Esophagus squamous epithelium (tissue), 5 donors: Measurements from ENCODE around the gene CLUH. TPM values are rescaled to one million over a fixed set of nuclear protein-coding genes. Genes with fewer than 3 reads are reported as not detected.

Source experiments
- DNase-seq: peaks from one replicate; lab custom pipeline; 2025; lab: John Stamatoyannopoulos, UW
- H3K27ac ChIP-seq, 4 donors: fragments of 200-600 bp; sonication (generic); one replicate each; pipeline ENCODE4 v1.5.1; 2016 to 2019; ENCODE audit warnings: mild to moderate bottlenecking in 1 of 4
- H3K27me3 ChIP-seq, 4 donors: fragments of 200-600 bp; sonication (generic); 1 replicate in 3 of 4; 2 replicates in 1 of 4; pipeline versions ENCODE4 v1.5.1 to v1.6.0; 2017 to 2021; ENCODE audit warnings: antibody characterized with exemption in 1 of 4
- H3K36me3 ChIP-seq, 3 donors: fragments of 200-600 bp; sonication (generic); one replicate each; pipeline ENCODE4 v1.5.1; 2016 to 2019
- H3K4me1 ChIP-seq, 3 donors: fragments of 200-600 bp; sonication (generic); one replicate each; pipeline ENCODE4 v1.5.1; 2017 to 2019
- H3K4me3 ChIP-seq, 4 donors: fragments of 200-600 bp; sonication (generic); 1 replicate in 3 of 4; 2 replicates in 1 of 4; pipeline ENCODE4 v1.5.1; 2016 to 2019; ENCODE audit warnings: mild to moderate bottlenecking in 2 of 4, moderate library complexity in 1 of 4
- H3K9me3 ChIP-seq, 3 donors: fragments of 200-600 bp; sonication (generic); one replicate each; pipeline ENCODE4 v1.5.1; 2016 to 2019
- POLR2A ChIP-seq, 4 donors: fragments of 450-650 bp; IDR thresholded peaks; one replicate each; pipeline ENCODE4 v1.6.1; 2017; ENCODE audit warnings: antibody characterized with exemption in 4 of 4, mild to moderate bottlenecking in 4 of 4, moderate library complexity in 3 of 4
- WGBS, 2 donors: methylation state at CpG; one replicate each; pipeline ENCODE4 v1.1.5; 2018; 5-methylcytosine and 5-hydroxymethylcytosine counted together
- intact Hi-C: fragments of 100-400 bp; cut with DNase I; formaldehyde crosslinking; loops from one replicate; pipeline ENCODE4 v1.15.0; 2022
- total RNA-seq, 4 donors: library from RNA; depleted of rRNA; stranded (reverse); fragments of >200 nt; gene quantifications; one replicate each; pipeline ENCODE4 v1.1.0, GENCODE V29; 2016
- TF ChIP-seq, protein P1 (sequence below), 6 experiments: fragments of 450-650 bp in 4 of 6; fragments of 200-600 bp in 2 of 6; sonication (generic) in 2 of 6; IDR thresholded peaks; one replicate each; pipeline ENCODE4 v1.5.1; 2016 to 2019; ENCODE audit warnings: antibody characterized with exemption in 6 of 6, mild to moderate bottlenecking in 4 of 6, moderate library complexity in 4 of 6
- donor health status: DM: yes; HTN: yes; CAD: no.

The CLUH gene
- total RNA-seq, 4 donors from 2014 or later: 89.2 to 164 (median 136) TPM

DNA sequence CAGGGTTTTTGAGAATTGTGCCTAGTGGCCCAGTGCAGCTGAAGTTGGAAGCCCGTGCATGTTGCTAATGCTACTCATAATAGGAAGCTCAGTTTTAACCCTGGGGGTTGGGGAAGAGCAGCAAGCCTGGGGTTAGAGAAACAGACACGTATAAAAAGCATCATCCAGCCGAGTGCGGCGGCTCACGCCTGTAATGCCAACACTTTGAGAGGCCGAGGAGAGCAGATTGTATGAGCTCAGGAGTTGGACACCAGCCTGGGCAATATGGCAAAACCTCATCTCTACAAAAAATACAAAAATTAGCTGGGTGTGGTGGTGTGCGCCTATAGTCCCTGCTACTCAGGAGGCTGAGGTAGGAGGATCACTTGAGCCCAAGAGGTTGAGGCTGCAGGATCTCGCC lies 2.3 kb upstream of the CLUH start:
- TF ChIP-seq POLR2A (IDR thresholded peaks at IDR 0.05): no peak
- TF ChIP-seq, protein P1, sequence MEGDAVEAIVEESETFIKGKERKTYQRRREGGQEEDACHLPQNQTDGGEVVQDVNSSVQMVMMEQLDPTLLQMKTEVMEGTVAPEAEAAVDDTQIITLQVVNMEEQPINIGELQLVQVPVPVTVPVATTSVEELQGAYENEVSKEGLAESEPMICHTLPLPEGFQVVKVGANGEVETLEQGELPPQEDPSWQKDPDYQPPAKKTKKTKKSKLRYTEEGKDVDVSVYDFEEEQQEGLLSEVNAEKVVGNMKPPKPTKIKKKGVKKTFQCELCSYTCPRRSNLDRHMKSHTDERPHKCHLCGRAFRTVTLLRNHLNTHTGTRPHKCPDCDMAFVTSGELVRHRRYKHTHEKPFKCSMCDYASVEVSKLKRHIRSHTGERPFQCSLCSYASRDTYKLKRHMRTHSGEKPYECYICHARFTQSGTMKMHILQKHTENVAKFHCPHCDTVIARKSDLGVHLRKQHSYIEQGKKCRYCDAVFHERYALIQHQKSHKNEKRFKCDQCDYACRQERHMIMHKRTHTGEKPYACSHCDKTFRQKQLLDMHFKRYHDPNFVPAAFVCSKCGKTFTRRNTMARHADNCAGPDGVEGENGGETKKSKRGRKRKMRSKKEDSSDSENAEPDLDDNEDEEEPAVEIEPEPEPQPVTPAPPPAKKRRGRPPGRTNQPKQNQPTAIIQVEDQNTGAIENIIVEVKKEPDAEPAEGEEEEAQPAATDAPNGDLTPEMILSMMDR (IDR thresholded peaks at IDR 0.05): no peak
- Histone ChIP-seq H3K27ac (no peak overlapping the region), H3K9me3 (no peaks in the 10 kb centered on the region), H3K4me3 (no peak overlapping the region), H3K36me3 (peaks cover 0 to 3% (median 0%) of the 10 kb centered on the region in 3 donors), H3K27me3 (no peaks in the 10 kb centered on the region), H3K4me1 (peaks cover 31 to 60% (median 34%) of the 10 kb centered on the region in 3 donors)
- intact Hi-C loops: no loop called here
- no peak for DNase-seq
- 87 to 95% methylated on average over 7 to 9 of the region's 9 CpGs for WGBS, 2 donors

DNA sequence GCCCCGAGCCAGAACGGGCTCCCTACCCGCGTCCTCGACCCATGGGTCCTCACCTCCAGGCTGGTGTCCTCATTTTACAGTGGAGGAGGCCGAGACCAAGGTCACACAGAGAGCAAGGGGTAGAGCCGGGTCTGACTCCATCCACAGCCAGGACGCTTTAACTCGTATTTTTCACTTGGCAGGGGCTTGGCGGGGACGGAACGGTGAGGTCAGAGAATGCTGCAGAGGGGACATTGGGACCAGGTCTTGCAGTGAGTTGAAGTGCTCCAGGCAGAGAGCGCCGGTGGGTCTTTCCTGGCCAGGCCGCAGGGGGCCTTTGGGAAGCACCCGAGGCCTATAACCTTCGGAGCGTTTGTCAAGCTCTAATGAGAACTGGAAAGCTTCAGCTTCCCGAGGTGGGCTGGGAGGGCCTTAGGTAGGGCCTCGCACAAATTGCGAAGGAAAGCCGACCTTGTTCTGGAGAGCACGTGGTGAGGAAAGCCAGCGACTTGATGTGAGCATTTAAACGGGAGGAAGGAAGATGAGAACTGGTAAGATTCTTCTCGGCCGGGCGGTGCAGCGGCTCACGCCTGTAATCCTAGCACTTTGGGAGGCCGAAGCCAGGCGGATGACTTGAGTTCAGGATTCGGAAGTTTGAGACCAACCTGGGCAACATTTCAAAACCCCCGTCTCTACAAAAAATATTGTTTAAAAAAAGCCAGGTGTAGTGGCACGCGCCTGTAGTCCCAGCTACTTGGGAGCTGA lies 908 bp upstream of the CLUH start:
- Histone ChIP-seq H3K36me3 (peaks cover 0 to 3% (median 0%) of the 10 kb centered on the region in 3 donors), H3K9me3 (no peaks in the 10 kb centered on the region), H3K4me3 (peak overlapping the region; percentile 84 to 99 (median 94)), H3K4me1 (peaks cover 42 to 60% (median 48%) of the 10 kb centered on the region in 3 donors), H3K27me3 (no peaks in the 10 kb centered on the region), H3K27ac (peak overlapping the region; percentile 91 to 96 (median 92))
- WGBS, 2 donors: 52 to 61% methylated on average over 21 to 22 of the region's 36 CpGs
- intact Hi-C loops: no loop called here
- no peak for DNase-seq
- TF ChIP-seq POLR2A (IDR thresholded peaks at IDR 0.05): no peak
- TF ChIP-seq, protein P1 (IDR thresholded peaks at IDR 0.05): no peak

DNA sequence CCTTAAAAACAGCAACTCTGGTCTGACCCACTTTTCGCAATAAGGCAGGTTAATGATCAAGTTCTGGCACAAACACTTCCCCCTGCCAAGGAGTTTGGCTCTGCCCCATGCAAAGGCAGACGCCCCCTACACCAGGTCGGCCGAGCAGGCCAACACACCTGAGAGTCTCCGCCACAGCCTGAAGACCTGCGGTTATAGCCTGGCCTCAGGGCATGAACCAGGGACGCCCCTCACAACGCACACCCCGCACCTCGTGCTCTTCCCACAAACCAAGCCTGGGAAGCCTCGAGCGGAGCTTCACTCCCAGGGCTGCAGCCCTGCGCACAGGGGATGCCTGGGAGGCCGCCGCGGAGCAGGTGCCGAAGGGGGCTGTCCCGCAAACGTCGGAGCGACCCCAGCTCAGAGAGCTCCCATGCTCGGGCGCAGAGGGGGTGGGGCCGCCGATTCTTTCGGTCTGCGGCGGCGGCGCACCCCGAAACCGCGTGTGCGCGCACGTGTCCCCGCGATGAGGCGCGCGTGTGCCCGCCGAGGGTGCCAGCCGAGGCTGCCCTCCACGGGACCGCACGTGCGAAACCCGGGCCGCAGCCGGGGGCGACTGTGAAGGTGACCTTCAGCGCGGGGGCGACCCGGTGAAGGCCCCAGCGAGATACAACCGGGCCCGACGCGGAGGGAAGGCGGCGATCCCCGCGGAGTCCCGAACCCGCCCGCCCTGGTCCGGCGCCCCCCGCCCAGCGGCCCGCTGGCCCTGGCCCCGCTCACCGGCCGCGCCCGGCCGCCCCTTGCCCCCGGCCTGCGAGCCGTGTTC lies 559 bp downstream of the CLUH start:
- H3K27me3 ChIP-seq: no peaks in the 10 kb centered on the region
- DNase-seq: no peak
- no peaks in the 10 kb centered on the region for H3K9me3 ChIP-seq
- intact Hi-C loops: no loop called here
- no peak for TF ChIP-seq POLR2A (IDR thresholded peaks at IDR 0.05)
- TF ChIP-seq, protein P1 (IDR thresholded peaks at IDR 0.05): no peak
- H3K4me1 ChIP-seq: peaks cover 48 to 74% (median 57%) of the 10 kb centered on the region in 3 donors
- H3K27ac ChIP-seq: peak overlapping the region; percentile 91 to 96 (median 92)
- peak overlapping the region; percentile 84 to 99 (median 94) for H3K4me3 ChIP-seq
- 1 to 13% methylated on average over 1 to 39 of the region's 82 CpGs for WGBS, 2 donors
- H3K36me3 ChIP-seq: peaks cover 0 to 3% (median 0%) of the 10 kb centered on the region in 3 donors

DNA sequence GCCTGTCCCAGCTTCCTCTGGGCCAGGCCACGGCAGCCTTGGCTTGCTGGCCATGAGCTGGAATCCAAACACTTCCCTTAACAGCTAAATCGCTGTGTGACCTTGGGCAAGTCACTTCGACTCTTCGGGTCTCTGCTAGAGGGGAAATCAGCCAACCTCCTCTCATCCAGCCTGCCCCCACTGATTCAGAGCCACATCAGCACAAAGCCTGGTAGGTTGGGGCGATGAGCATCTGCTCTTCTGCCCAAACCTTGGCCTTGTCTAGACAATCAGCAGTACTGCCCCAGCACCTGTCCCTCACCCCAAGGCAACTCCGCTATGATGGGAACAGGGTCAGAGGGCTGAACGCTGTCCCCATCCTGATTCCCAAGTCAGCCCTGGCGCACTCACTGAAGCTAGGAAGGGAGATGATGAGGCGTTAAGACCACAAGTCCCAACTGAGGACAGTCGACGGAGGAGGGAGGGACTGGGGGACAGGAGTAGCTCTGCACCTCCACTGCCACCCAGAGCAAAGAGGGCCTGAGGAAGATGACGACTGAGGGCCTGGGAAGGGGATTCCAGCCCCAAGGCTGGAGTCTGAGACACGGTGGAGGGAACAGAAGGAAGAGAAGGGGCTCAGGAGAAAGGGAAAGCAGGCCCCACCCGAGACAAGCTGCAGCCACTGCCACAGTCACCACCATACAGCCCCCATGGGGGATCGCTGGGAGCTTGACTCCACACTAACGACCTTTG lies 1.3 kb downstream of the CLUH start:
- H3K27ac ChIP-seq: peak overlapping the region; percentile 91 to 96 (median 92)
- intact Hi-C loops: no loop called here
- H3K4me3 ChIP-seq: peak overlapping the region; percentile 84 to 99 (median 94)
- H3K4me1 ChIP-seq: peaks cover 48 to 81% (median 57%) of the 10 kb centered on the region in 3 donors
- H3K9me3 ChIP-seq: no peaks in the 10 kb centered on the region
- 10 to 14% methylated on average over 6 to 13 of the region's 16 CpGs for WGBS, 2 donors
- peaks cover 0 to 11% (median 0%) of the 10 kb centered on the region in 3 donors for H3K36me3 ChIP-seq
- TF ChIP-seq, protein P1 (IDR thresholded peaks at IDR 0.05): no peak
- TF ChIP-seq POLR2A (IDR thresholded peaks at IDR 0.05): no peak
- no peak for DNase-seq
- no peaks in the 10 kb centered on the region for H3K27me3 ChIP-seq
